ENCODE measurements around the gene COL23A1. TPM values are rescaled to one million over a fixed set of nuclear protein-coding genes. Genes with fewer than 3 reads are reported as not detected.
A peak's percentile ranks its signal among the peaks of the same experiment; 100 is the strongest.

Gene COL23A1
- total RNA-seq, 4 donors from 2014 or later: 0.93 to 4.6 (median 2.4) TPM

- WGBS, 2 donors (ENCODE audit: low coverage in 1 of 2): 60 to 67% methylated on average over 1 to 2 of the region's 20 CpGs
- Histone ChIP-seq H3K27ac (no peak overlapping the region), H3K4me1 (peaks cover 0 to 27% (median 0%) of the 10 kb centered on the region in 3 donors), H3K9me3 (no peaks in the 10 kb centered on the region), H3K27me3 (no peaks in the 10 kb centered on the region), H3K36me3 (no peaks in the 10 kb centered on the region), H3K4me3 (no peak overlapping the region)
- TF ChIP-seq EP300 (IDR thresholded peaks at IDR 0.05): no peak
- no peak for TF ChIP-seq POLR2AphosphoS5 (IDR thresholded peaks at IDR 0.05)
- no peak for TF ChIP-seq CTCF (IDR thresholded peaks at IDR 0.05)
- no peak for TF ChIP-seq POLR2A (IDR thresholded peaks at IDR 0.05)
- peak; percentile 37 for ATAC-seq
Measured at GRCh38 chr5:178535299-178536175, 54.7 kb downstream of the COL23A1 start.

- WGBS, 2 donors (ENCODE audit: low coverage in 1 of 2): 81 to 88% methylated on average over 3 to 10 of the region's 10 CpGs
- Histone ChIP-seq H3K27me3 (no peaks in the 10 kb centered on the region), H3K4me3 (no peak overlapping the region), H3K9me3 (no peaks in the 10 kb centered on the region), H3K36me3 (no peaks in the 10 kb centered on the region), H3K27ac (no peak overlapping the region), H3K4me1 (peaks cover 0 to 15% (median 0%) of the 10 kb centered on the region in 3 donors)
- ATAC-seq: no peak
- TF ChIP-seq EP300 (IDR thresholded peaks at IDR 0.05) (no peak), POLR2A (IDR thresholded peaks at IDR 0.05) (no peak), POLR2AphosphoS5 (IDR thresholded peaks at IDR 0.05) (no peak), CTCF (IDR thresholded peaks at IDR 0.05) (no peak)
Measured at GRCh38 chr5:178533136-178533535, 57.1 kb downstream of the COL23A1 start.

GRCh38 chr5:178532666-178533065 is 57.5 kb downstream of the COL23A1 start:
- H3K4me3 ChIP-seq: no peak overlapping the region
- no peaks in the 10 kb centered on the region for H3K9me3 ChIP-seq
- H3K36me3 ChIP-seq: no peaks in the 10 kb centered on the region
- H3K4me1 ChIP-seq: peaks cover 0 to 15% (median 0%) of the 10 kb centered on the region in 3 donors
- WGBS, 2 donors (ENCODE audit: low coverage in 1 of 2): 68 to 79% methylated on average over 2 to 4 of the region's 7 CpGs
- TF ChIP-seq EP300 (IDR thresholded peaks at IDR 0.05) (no peak), CTCF (IDR thresholded peaks at IDR 0.05) (no peak), POLR2A (IDR thresholded peaks at IDR 0.05) (no peak), POLR2AphosphoS5 (IDR thresholded peaks at IDR 0.05) (no peak)
- no peaks in the 10 kb centered on the region for H3K27me3 ChIP-seq
- no peak overlapping the region for H3K27ac ChIP-seq
- ATAC-seq: no peak

GRCh38 chr5:178532236-178532635 is 58.0 kb downstream of the COL23A1 start:
- H3K36me3 ChIP-seq: no peaks in the 10 kb centered on the region
- no peak overlapping the region for H3K4me3 ChIP-seq
- TF ChIP-seq POLR2A (IDR thresholded peaks at IDR 0.05) (no peak), CTCF (IDR thresholded peaks at IDR 0.05) (no peak), POLR2AphosphoS5 (IDR thresholded peaks at IDR 0.05) (no peak), EP300 (IDR thresholded peaks at IDR 0.05) (no peak)
- no peaks in the 10 kb centered on the region for H3K27me3 ChIP-seq
- peaks cover 0 to 16% (median 0%) of the 10 kb centered on the region in 3 donors for H3K4me1 ChIP-seq
- H3K27ac ChIP-seq: no peak overlapping the region
- ATAC-seq: no peak
- 94% methylated on average over 3 of the region's 5 CpGs; no CpG with 5 or more reads in 1 of the 2 donors for WGBS, 2 donors (ENCODE audit: low coverage in 1 of 2)
- no peaks in the 10 kb centered on the region for H3K9me3 ChIP-seq

GRCh38 chr5:178531786-178532185 is 58.4 kb downstream of the COL23A1 start:
- no peak for ATAC-seq
- no peaks in the 10 kb centered on the region for H3K27me3 ChIP-seq
- no peak overlapping the region for H3K27ac ChIP-seq
- WGBS, 2 donors (ENCODE audit: low coverage in 1 of 2): 96 to 100% methylated on average over 3 to 5 of the region's 11 CpGs
- peaks cover 0 to 18% (median 0%) of the 10 kb centered on the region in 3 donors for H3K4me1 ChIP-seq
- no peak overlapping the region for H3K4me3 ChIP-seq
- TF ChIP-seq CTCF (IDR thresholded peaks at IDR 0.05) (no peak), EP300 (IDR thresholded peaks at IDR 0.05) (no peak), POLR2A (IDR thresholded peaks at IDR 0.05) (no peak), POLR2AphosphoS5 (IDR thresholded peaks at IDR 0.05) (no peak)
- H3K9me3 ChIP-seq: no peaks in the 10 kb centered on the region
- H3K36me3 ChIP-seq: no peaks in the 10 kb centered on the region

Data from gastroesophageal sphincter (tissue), 4 donors.